ENCODE results near the gene TMEM121.

TMEM121 gene

DNA sequence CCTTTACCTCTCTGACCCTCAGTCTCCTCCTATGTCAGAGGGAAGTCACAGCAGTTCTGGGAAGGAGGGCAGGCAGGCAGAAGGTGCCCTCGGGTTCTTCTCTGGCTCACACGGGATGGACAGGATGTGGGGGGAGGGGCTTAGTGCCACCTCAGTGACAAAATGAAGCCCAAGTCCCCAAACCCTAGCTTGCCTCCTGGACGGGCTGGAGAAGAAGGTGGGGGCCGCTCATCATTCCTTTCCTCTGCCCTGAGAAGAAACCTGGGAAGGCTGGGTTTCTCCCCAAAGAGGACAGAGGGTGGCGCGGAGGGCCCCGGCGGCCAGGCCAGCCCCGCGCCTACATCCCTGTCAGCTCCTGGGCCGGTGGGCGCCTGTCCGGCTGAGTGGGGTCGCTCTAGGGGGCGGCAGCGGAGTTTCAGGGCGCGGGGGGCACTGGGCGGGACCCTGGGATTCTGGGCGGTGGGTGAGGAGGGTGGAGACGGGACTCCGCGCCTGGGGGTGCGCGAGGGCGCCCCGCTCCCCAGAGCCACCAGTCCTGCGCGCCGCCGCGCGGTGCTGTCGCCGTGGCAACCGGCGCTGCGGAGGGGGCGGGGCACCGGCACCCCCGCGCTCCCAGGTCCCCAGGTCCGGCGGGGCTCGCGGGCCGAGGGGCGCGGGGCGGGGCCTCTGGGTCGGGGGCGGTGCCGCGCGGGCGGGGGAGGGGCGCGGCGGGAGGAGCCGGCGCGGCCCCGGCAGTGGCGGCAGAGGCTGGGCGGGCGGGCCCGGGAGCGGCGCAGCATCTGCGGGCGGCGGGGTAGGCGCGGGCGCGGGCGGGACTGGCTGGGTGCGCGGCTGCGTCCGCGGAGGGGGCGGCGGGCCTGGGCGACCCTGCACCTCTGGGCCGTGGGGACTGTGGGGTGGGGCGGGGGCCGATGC is at the start of gene TMEM121:
Gene TMEM121, plus strand, starts transcription at position 723 of the 915 bp plus-strand sequence. CDS start 2,252 bp downstream, outside the sequence.
- DNase-seq: peak; percentile 38

DNA sequence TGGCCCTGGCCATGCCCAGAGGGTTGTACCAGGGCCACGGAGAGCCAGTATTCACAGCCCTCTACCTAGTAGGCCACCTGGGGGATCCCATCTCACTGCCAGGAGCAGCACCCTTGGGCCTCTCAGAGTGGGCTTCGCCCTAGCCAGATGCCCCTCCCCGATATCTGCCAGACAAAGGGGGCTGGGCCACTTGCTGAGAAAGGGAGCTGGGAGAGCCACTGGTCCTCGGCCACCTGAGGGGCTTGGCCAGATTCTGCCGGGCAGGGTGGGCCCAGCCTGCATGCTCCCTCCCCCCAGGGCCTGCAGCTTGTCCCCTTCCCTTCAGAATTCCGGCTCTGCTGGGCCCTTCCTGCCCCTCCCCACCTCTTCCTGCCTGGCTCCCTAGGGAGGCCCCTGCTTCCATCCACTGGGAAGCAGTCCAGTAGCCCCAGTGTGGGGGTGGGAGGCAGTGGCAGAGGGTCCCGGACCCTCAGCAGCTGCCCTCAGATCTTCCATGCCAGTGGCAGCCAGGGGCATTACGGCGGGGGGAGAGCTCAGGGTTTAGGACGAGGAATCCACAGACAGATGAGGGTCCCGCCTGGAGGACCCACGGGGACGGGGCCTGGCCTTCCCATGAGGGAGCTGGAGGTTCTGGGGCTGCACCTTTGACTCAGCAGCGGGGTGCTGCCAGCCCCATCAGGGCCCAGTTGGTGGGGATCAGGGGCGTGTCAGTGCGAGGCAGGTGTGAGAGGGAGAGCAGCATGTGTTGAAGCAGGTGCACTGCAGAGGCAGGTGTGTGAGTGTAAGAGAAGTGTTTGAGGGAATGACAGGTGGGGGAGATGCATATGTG is 49.3 kb upstream of the TMEM121 start:
- DNase-seq: no peak

DNA sequence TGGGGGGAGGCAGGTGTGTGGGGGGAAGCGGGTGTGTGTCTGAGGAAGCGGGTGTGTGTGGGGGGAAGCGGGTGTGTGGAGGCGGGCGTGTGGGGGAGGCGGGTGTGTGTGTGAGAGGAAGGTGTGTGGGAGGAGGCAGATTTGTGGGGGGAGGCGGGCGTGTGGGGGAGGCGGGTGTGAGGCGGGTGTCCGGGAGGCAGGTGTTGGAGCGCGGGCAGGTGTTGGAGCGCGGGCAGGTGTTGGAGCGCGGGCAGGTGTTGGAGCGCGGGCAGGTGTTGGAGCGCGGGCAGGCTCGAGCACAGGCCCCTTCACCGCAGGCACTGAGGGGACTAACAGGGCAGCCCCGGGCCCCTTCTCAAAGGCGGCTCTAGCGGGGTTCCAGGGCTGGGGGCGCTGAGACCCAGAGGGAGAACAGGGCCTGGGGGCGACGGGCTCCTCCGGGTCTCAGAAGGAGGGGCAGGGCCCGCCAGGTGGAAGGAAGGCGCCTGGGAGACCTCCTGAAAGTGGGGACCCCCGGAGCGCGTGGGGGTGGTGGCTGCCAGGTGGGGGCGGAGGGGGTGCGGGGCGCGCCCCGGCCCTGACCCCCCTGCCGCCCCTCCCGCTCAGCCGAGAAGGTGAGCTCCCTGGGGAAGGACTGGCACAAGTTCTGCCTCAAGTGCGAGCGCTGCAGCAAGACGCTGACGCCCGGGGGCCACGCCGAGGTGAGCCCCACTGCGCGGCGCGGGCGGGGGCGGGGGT is 48.6 kb upstream of the TMEM121 start:
- DNase-seq: peak; percentile 87

DNA sequence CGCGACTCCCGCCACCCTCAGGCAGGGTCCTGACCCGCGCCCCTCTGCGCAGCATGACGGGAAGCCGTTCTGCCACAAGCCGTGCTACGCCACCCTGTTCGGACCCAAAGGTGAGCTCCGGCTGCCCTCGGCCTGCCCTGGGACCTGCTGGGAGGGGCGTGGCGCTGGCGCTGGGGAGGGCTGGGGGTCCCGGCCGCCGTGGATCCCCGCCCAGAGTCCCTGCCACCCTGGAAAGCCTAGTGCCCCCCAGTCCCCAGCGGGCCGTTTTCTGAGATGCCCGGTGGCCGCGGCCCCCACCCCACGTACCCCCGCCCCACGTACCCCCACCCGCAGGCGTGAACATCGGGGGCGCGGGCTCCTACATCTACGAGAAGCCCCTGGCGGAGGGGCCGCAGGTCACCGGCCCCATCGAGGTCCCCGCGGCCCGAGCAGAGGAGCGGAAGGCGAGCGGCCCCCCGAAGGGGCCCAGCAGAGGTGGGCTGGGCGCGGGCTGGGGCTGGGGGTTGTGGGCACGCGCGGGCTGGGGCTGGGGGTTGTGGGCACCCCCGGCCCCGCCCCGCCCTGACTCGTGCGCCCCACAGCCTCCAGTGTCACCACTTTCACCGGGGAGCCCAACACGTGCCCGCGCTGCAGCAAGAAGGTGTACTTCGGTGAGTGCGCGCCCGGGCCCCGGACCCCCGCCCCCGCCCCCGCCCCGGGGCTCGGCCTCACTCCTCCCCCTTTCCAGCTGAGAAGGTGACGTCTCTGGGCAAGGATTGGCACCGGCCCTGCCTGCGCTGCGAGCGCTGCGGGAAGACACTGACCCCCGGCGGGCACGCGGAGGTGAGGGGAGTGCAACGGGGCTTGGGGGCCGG is 47.8 kb upstream of the TMEM121 start:
- DNase-seq: peak; percentile 52

DNA sequence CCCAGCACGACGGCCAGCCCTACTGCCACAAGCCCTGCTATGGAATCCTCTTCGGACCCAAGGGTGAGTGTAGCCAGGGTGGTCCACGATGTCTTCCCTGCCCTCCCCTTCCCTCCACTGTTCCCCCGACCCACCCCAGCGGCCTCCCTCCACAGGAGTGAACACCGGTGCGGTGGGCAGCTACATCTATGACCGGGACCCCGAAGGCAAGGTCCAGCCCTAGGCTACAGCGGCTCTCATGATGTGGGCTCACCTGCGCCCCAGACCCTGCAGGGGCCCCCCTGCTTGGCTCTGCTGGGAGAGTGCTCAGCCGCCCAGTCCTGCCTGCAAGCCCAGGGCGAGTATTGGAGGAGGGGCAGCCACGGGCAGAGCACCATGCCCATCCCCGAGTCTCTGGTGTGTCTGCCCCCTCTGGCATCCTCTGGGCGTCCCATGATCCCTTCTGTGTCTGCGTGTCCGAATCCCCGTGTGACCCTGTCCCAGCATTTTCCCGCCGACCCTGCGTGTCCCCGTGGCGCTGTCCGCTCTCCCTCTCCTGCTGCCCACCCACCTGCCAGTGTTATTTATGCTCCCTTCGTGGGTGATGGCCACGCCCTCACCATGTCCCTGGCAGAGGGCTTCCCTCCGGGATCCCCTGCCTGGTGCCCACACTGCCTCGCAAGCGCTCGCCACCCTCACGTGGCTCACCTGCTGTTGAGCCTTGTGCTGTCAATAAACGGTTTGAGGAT is 46.8 kb upstream of the TMEM121 start:
- no peak for DNase-seq

DNA sequence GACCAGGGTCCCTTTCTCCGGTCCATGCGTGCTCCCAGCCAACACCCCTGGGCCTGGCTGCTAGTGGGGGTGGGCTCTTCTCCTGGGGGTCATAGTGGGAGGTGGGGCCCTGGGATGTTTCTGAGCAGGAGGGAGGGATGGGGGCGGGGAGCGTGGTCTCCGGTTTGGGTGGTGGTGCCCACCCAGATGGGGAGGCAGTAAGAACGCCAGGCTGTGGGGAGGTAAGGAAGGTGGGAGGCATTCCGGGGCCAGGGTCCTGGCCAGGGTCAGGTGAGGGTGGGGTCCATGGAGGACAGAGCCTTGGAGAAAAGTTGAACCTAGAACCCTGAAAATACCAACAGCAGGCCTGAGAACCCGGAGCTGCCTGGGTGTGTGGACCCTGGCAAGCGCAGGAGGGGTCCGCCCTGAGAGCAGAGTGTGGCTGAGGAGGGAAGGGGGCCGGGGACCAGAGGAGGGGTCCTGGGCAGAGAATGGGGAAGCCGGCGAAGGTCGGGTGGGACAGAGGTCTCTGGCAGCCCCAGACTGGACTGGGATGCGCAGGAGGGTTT is 46.1 kb upstream of the TMEM121 start:
- no peak for DNase-seq

DNA sequence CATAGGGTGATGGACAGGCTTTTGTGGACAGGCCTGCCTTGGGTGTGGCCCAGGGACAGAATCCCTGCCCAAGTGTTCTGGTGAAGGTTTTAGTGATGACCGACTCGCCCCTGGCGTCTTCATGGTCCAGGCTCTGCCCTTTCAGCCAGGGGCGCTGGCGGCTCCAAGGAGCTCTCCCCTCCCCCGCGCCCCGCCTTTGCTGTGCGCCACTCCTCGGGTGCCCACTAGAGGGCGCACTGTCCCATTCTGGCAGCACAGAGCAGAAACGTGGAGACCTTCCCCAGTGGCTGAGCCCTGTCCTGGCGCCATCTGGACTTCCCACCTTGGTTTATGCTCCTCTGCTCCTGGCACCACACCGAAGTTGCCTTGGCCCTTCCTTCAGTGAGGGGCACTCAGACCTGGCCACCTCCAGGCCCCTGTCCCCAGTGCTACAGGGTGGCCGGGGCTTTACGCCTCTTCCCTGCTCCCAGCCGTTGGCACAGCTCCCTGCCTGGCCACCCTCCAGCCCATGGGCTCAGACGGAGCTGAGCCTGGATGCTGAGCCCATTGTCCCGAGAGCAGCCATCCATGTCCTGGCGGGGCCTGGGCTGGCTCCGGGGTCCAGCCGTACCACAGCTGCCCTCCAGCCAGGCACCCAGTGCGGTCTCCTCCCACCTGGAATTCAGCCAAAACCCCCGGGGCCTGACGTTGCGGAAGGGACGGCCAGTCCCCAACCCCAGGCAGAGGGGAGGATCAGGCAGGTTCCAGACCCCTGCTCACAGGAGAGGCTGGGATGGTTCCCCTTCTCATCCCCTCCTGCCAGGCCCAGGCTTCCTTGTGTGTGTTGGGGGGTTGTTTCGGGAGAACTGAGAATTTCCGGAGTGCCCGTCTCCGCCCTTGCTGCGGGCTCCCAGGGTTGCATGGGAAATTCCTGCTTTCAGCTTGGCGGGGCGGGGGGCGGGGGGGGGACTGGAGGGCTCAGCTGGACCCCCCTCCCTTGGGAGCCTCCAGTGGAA is 45.3 kb upstream of the TMEM121 start:
- peak; percentile 91 for DNase-seq

DNA sequence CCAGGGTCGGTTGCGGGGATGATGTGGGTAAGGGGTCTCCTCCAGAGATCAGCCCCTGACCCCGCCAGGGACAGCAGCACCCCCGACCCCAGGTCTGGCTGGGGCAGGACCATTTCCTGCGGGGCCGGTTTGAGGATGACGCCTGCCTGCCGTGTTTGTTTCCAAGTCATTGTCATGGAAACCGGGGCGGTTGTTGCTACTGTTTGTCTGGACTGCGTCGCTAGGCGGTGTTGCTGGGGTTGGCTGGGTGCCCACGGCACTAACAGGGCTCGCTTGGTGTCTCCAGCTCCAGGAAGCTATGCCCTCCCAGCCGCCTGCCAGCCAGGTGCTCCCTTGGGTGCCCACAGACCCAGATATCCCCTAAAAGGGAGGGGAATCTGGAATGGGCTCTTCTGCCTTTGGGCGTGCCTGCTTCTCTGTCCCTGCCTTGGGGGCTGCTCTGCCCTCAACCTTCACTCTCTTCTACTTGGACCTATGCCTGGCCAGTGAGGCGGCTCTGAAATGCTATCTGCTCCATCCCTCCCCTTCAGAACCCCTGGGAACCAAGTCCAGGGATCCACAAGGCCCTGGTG is 44.4 kb upstream of the TMEM121 start:
- peak; percentile 99 for DNase-seq

DNA sequence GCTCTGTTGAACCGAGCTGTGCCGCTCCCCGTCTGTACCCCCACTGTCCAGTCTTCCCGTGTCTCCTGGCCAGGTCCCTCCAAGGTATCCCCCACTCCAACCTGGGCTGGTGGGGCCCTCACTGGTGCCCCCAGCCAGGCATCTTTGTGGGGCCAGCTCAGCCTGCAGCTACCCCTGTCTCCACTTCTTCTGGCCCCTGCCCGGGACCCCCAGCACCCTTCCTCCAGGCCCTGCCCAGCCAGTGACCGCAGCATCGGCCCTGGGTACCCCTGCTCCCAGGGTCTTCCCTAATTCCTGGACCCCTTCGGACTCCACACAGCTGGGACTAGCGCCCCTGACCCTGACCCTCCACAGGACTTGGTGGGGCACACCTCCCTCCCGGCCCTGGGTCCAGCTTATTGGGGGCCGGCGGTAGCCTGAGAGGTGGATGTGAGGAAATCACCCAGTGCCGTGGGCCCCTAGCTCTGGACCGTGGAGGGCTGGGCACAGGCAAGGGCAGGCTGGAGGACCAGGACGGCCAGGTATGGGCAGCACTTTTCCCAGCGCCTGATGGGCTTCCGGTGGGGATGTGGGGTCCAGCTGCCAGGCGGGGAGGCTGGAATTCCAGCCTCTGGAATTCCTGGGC is 43.8 kb upstream of the TMEM121 start:
- no peak for DNase-seq

DNA sequence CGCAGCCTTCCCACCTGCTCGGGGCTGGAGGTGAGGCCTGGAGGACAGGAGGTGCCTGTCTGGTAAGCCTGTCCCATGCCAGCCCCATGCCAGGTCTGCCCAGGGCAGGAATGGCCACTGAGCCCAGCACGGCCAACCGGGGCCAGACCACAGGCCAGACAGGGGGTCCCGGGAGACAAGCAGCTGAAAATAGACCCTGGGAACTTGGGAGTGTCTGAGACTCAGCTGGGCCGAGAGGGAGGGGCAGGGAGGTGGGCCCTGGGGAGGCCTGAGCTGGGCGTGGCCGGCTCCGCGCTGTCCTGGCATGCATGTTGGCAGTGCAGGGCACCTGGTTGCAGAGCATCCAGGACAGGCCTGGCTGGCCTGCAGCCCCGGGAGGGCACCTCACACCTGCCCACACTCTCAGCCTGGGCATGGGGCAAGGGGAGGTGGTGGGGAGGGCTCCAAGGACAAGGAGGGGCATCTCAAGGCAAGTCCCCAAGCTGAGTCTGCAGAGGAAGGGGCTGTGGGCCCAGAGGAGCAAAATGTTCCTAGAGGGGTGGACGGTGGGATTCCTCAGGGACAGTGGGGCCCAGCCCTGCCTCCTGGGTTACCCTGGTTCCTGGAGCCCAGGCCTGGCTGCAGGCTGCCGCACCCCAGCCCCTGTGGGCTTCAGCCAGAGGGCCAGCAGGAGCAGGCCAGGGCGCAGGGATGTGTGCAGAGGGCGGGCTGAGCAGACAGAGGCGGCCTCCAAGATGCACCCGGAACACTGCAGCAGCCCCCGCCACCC is 42.9 kb upstream of the TMEM121 start:
- no peak for DNase-seq

DNA sequence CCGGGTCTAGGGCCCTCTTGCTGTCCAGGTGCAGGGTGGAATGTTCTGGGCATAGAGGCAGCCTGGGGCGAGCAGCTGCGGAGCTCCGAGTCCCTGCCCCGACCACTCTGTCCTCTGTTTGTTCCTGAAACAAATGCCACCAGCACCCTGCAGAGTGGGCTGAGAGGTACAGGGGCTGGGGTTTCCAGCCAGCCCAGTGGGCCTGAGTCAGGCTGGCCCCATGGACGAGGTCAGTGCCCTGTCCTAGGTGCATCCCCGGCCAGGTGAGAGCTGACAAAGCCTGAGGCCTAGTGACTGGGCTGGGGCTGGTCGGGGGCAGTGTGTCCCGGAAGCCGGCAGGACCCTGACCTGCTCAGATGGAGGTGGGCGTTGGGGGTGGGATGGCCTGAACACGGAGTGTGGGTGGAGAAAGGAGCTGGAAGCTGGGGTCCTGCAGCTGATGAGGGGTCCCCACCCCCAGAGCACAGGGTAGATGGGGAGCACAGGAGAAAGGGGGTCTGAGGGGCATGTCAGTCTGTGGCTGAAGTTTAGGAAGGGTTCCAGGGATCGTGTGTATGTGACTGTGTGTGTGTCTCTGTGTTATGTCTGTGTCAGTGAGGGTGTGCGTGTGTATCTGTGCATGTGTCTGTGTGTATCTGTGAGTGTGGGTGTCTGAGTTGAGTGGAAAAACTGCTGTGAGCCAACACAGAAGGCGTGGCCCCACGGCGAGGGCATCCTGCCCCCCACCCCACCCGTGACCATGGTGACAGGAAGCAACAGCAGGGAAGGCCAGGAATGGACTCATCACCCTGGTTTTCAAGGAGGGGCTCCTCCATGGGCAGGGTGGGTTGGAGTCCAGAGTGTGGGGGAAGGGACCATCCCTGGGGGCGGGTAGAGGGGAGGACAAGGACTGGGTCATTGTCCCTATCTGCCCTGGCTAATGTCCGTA is 42.0 kb upstream of the TMEM121 start:
- DNase-seq: peak; percentile 80

DNA sequence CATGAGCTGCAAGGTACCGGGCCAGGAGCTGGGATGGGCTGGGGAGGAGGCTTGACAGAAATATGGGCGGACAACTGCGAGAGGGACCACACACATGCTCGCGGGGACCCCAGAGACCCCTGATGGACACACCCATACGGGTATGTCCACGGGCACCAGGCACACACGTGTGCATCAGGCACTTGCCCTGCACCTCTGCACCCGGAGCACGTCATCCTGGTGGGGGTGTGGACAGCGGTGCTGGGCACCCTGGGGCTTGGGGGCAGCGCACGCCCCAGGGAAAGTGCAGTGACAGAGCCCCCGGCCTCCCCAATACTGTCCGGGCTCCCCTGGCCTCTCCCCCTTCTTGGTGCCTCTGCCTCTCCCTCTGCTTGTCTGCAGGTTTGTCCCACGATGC is 41.4 kb upstream of the TMEM121 start:
- DNase-seq: no peak

DNA sequence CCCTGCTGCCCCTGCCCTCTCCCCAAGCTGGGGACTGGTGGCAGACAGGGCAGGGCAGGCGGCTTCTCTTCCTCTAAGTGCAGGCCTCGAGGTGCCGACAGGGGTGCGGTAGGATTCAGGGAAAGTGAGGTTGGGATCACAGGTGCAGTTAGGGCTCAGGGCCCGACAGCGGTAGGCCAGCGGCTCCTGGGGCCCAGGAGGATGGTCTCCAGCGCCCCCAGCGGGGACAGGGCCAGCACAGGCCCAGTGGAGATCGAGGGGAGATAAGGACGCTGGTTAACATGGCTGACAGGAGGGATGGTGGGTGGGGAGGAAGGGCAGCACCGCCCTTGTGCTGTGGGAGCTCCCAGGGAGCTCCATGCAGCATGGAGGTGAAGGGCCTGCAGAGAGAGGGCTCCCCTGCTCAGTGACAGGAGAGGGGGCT is 40.6 kb upstream of the TMEM121 start:
- DNase-seq: peak; percentile 75

DNA sequence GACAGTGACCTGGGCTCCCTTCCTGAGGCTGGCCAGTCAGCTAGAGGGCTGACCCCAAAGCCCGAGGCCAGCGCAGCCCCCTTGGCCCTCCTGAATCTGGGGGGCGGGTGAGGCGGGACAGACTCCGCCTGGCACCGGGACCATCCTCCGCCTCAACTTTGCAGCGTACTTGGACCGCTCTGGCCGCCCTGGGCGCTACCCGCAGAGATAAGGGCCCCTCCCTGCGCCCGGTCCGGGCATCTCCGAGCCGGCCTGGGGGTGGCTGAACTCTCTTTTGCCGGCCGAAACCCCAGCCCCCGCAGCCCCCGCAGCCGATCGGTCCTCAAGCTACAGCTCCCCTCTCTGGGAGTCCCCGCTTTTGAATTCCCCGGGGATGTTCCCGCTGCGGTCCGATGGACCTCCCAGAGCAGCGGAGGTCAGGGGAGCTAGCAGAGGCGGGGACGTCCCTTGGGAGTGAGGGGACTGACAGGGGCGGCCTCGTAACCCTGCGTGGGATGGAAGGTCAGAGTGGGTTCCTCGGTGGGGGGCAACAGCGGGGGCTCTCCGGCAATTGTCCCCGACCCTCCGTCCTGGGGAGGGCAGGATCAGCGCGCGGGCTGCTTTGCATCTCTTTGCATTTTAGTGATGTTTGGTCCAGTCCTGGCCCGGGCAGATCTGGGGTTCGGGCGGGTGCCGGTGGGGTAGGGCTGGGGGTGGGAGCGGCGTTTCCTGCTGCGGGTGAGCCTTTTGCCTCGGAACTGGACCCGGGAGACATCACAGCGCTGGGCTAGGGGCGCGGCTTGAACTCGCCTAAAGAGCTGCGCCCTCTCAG is 40.0 kb upstream of the TMEM121 start, which contains the start of gene CRIP1:
Gene CRIP1, plus strand, starts transcription at position 724 of the 811 bp plus-strand sequence. CDS start 374 bp downstream, outside the sequence.
- DNase-seq: peak; percentile 46

DNA sequence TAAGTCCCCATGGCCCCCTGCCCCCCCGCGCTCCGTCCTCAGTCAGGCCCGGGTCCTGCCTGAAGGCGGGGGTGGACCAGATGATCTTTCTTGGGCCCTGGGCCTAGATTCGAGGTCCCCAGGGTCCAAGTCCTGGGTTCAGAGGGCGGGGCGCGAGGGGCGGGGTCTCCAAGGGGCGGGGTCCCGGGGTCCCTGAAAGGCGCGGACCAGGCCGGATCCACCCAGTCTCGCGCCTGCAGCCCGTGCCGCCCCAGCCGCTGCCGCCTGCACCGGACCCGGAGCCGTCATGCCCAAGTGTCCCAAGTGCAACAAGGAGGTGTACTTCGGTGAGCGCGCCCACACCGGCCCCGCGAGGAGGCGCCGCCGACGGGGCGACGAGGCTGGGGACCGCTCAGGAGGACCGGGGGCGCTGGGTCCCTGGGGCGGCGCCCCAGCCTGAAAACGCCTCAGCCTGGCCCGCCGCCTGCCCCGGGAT is 39.4 kb upstream of the TMEM121 start:
- DNase-seq: peak; percentile 83
